H1 (cell line): Measurements from ENCODE around the gene FGL2. TPM values are rescaled to one million over a fixed set of nuclear protein-coding genes. Genes with fewer than 3 reads are reported as not detected.

Experiments
- BRCA1 ChIP-seq: IDR thresholded peaks from 2 replicates; pipeline ENCODE4 v1.6.1; 2012; ENCODE audit warnings: low read depth, low read length, improper control_type of control experiment
- CEBPB ChIP-seq: IDR thresholded peaks from 2 replicates; pipeline ENCODE4 v1.6.1; 2012; ENCODE audit warnings: low read depth, low read length
- CREB1 ChIP-seq: IDR thresholded peaks from 2 replicates; pipeline ENCODE4 v1.6.1; 2012; ENCODE audit warnings: inconsistent platforms
- EZH2 ChIP-seq: fragments of 200-600 bp; sonication (generic); IDR thresholded peaks from 2 replicates; pipeline ENCODE4 v1.7.1; 2012; ENCODE audit warnings: low read depth, mild to moderate bottlenecking, moderate library complexity, low read length, inconsistent platforms; ENCODE audit not compliant: severe bottlenecking
- GABPA ChIP-seq: IDR thresholded peaks from 2 replicates; pipeline ENCODE4 v1.6.1; 2011; ENCODE audit warnings: mild to moderate bottlenecking, low read length, moderate library complexity, borderline replicate concordance; ENCODE audit not compliant: insufficient read depth
- JUN ChIP-seq: IDR thresholded peaks from 2 replicates; pipeline ENCODE4 v1.6.1; 2011; ENCODE audit warnings: low read depth, mild to moderate bottlenecking, improper control_type of control experiment, low read length
- KDM5A ChIP-seq: fragments of 200-600 bp; IDR thresholded peaks from 2 replicates; pipeline ENCODE4 v1.7.1; 2012; ENCODE audit warnings: mild to moderate bottlenecking, low read length, inconsistent platforms, mixed read lengths
- NRF1 ChIP-seq: IDR thresholded peaks from 2 replicates; pipeline ENCODE4 v1.6.1; 2011; ENCODE audit warnings: mild to moderate bottlenecking, low read depth, low read length, improper control_type of control experiment
- POLR2A ChIP-seq, 2 experiments: IDR thresholded peaks; 1 replicate in 1 of 2; 2 replicates in 1 of 2; pipeline ENCODE4 v1.6.1; 2011; ENCODE audit warnings: low read depth in 2 of 2, low read length in 2 of 2, mild to moderate bottlenecking in 2 of 2; ENCODE audit errors: control extremely low read depth in 1 of 2
- SIX5 ChIP-seq: IDR thresholded peaks from 2 replicates; pipeline ENCODE4 v1.6.1; 2011; ENCODE audit warnings: mild to moderate bottlenecking, low read depth, low read length
- ZNF274 ChIP-seq: IDR thresholded peaks from 2 replicates; pipeline ENCODE4 v1.7.0; 2012; ENCODE audit warnings: low read length, borderline replicate concordance; ENCODE audit errors: extremely low read depth
- polyA plus RNA-seq, 7 experiments: library from polyadenylated mRNA; depleted of rRNA in 3 of 7; stranded (reverse) in 5 of 7; unstranded in 2 of 7; fragments of >200 nt in 5 of 7; fragments of 200-250 nt in 2 of 7; gene quantifications; 1 replicate in 5 of 7; 2 replicates in 1 of 7; 4 replicates in 1 of 7; pipeline versions ENCODE4 v1.2.1 to v1.2.3, GENCODE V29; 2011 to 2013; ENCODE audit warnings: missing spikeins in 2 of 7, mixed read lengths in 2 of 7
- total RNA-seq: library from RNA; stranded (reverse); fragmentation: NEBNext Ultra II Directional; extraction: Animal tissue kit (Norgen Biotek cat#: 25700); gene quantifications from 2 replicates; pipeline ENCODE4 v1.2.1, GENCODE V29; 2021
- TF ChIP-seq, protein P1 (sequence below): fragments of 300-600 bp; sonication (generic); IDR thresholded peaks from 2 replicates; pipeline ENCODE4 v1.7.1; 2012; ENCODE audit warnings: low read length, moderate library complexity, mild to moderate bottlenecking, inconsistent platforms; ENCODE audit not compliant: insufficient replicate concordance
- TF ChIP-seq, protein P2 (sequence below): IDR thresholded peaks from 2 replicates; pipeline ENCODE4 v1.6.1; 2011; ENCODE audit warnings: low read depth, mild to moderate bottlenecking, low read length; ENCODE audit not compliant: insufficient read depth

The FGL2 gene
- total and polyA plus RNA-seq, 2 of the 8 experiments (the other 6 are each of a cell fraction or from before 2014, with no cell fraction given): not detected

DNA sequence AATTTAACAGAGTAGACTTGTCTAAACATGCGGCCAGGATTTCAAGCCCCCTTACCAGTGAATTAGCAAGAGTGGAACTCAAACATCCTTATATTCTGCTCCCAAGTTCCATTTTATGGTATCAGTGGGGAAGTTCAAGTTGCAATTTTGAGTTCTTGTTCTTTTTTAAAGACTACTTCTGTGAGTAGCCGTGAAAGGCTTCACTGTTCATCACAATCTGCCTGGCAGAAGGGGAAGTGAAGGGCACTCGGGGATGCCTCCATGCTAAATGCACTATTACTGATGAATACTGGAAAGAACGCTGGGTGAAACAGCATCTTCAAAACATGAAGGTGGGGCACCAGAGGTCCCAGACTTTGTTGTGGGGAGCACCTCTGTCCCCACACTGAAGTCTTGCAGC lies 22.4 kb upstream of the FGL2 start (continued):
- TF ChIP-seq, protein P1, sequence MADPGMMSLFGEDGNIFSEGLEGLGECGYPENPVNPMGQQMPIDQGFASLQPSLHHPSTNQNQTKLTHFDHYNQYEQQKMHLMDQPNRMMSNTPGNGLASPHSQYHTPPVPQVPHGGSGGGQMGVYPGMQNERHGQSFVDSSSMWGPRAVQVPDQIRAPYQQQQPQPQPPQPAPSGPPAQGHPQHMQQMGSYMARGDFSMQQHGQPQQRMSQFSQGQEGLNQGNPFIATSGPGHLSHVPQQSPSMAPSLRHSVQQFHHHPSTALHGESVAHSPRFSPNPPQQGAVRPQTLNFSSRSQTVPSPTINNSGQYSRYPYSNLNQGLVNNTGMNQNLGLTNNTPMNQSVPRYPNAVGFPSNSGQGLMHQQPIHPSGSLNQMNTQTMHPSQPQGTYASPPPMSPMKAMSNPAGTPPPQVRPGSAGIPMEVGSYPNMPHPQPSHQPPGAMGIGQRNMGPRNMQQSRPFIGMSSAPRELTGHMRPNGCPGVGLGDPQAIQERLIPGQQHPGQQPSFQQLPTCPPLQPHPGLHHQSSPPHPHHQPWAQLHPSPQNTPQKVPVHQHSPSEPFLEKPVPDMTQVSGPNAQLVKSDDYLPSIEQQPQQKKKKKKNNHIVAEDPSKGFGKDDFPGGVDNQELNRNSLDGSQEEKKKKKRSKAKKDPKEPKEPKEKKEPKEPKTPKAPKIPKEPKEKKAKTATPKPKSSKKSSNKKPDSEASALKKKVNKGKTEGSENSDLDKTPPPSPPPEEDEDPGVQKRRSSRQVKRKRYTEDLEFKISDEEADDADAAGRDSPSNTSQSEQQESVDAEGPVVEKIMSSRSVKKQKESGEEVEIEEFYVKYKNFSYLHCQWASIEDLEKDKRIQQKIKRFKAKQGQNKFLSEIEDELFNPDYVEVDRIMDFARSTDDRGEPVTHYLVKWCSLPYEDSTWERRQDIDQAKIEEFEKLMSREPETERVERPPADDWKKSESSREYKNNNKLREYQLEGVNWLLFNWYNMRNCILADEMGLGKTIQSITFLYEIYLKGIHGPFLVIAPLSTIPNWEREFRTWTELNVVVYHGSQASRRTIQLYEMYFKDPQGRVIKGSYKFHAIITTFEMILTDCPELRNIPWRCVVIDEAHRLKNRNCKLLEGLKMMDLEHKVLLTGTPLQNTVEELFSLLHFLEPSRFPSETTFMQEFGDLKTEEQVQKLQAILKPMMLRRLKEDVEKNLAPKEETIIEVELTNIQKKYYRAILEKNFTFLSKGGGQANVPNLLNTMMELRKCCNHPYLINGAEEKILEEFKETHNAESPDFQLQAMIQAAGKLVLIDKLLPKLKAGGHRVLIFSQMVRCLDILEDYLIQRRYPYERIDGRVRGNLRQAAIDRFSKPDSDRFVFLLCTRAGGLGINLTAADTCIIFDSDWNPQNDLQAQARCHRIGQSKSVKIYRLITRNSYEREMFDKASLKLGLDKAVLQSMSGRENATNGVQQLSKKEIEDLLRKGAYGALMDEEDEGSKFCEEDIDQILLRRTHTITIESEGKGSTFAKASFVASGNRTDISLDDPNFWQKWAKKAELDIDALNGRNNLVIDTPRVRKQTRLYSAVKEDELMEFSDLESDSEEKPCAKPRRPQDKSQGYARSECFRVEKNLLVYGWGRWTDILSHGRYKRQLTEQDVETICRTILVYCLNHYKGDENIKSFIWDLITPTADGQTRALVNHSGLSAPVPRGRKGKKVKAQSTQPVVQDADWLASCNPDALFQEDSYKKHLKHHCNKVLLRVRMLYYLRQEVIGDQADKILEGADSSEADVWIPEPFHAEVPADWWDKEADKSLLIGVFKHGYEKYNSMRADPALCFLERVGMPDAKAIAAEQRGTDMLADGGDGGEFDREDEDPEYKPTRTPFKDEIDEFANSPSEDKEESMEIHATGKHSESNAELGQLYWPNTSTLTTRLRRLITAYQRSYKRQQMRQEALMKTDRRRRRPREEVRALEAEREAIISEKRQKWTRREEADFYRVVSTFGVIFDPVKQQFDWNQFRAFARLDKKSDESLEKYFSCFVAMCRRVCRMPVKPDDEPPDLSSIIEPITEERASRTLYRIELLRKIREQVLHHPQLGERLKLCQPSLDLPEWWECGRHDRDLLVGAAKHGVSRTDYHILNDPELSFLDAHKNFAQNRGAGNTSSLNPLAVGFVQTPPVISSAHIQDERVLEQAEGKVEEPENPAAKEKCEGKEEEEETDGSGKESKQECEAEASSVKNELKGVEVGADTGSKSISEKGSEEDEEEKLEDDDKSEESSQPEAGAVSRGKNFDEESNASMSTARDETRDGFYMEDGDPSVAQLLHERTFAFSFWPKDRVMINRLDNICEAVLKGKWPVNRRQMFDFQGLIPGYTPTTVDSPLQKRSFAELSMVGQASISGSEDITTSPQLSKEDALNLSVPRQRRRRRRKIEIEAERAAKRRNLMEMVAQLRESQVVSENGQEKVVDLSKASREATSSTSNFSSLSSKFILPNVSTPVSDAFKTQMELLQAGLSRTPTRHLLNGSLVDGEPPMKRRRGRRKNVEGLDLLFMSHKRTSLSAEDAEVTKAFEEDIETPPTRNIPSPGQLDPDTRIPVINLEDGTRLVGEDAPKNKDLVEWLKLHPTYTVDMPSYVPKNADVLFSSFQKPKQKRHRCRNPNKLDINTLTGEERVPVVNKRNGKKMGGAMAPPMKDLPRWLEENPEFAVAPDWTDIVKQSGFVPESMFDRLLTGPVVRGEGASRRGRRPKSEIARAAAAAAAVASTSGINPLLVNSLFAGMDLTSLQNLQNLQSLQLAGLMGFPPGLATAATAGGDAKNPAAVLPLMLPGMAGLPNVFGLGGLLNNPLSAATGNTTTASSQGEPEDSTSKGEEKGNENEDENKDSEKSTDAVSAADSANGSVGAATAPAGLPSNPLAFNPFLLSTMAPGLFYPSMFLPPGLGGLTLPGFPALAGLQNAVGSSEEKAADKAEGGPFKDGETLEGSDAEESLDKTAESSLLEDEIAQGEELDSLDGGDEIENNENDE: no peak
- TF ChIP-seq, protein P2, sequence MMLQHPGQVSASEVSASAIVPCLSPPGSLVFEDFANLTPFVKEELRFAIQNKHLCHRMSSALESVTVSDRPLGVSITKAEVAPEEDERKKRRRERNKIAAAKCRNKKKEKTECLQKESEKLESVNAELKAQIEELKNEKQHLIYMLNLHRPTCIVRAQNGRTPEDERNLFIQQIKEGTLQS: no peak
- TF ChIP-seq POLR2A (IDR thresholded peaks at IDR 0.05; ENCODE audit: control extremely low read depth in 1 of 2, low read depth in 2 of 2, low read length in 2 of 2): no peak
- no peak for TF ChIP-seq JUN
- no peak for TF ChIP-seq GABPA
- TF ChIP-seq KDM5A: no peak
- no peak for TF ChIP-seq CREB1
- no peak for TF ChIP-seq ZNF274
- TF ChIP-seq CEBPB: no peak
- TF ChIP-seq NRF1: no peak
- TF ChIP-seq BRCA1: no peak
- no peak for TF ChIP-seq EZH2
- no peak for TF ChIP-seq SIX5
